NCI-H1417 (cell line): ENCODE results near the gene SAMD4A.

Experiments used
- DNase-seq, 3 experiments: peaks; one replicate each; lab custom pipeline; 2025; lab: John Stamatoyannopoulos, UW

SAMD4A gene

DNA sequence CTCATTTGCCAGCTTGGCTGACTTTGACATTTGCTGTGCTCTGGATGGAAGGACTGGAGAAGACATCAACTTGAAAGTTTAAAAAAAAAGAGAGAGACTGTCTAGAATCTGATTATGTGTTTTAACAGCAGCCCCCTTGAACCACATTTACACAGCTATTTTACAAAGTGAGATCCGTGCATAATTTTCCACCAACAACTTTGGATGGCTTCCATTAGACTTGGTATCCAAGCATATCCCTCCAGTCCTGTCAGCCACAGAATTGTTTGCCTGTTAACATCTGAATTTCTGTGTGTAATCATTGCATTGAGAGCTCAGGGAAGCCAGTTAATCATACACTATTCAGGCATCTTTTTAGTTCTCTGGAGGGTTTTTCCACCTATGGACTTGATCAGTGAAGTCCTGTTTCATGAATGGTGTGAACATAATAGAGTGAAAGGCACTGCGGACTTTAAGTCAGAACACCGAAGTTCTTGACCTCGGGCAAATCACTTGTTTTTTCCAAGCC lies 93.7 kb downstream of the SAMD4A start:
- DNase-seq = no peak

DNA sequence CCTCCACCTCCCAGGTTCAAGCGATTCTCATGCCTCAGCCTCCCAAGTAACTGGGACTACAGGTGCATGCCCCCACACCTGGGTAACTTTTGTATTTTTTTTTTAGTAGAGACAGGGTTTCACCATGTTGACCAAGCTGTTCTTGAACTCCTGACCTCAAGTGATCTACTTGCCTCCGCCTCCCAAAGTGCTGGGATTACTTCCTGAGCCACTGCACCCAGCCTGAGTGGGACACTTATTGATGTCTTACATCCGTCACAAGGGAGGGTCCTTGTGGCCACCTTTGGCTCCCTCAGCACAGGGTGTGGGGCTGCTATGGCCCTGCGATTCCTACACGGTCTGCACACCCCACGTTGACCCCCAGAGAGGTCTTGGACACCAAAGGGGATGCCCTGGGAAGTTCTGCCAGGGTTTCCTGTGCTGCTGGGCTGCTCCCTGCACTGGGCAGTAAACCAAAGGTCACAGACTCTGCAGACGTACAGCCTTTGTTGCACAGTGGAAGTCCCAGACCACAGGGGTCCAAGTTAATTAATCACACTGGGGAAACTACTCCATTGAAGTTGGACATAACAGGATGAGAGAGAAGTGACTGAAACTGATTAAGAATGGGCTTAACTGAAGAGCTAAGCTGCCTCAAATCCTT lies 95.7 kb downstream of the SAMD4A start:
- peak in 1 of 3 experiments; percentile 10 for DNase-seq

DNA sequence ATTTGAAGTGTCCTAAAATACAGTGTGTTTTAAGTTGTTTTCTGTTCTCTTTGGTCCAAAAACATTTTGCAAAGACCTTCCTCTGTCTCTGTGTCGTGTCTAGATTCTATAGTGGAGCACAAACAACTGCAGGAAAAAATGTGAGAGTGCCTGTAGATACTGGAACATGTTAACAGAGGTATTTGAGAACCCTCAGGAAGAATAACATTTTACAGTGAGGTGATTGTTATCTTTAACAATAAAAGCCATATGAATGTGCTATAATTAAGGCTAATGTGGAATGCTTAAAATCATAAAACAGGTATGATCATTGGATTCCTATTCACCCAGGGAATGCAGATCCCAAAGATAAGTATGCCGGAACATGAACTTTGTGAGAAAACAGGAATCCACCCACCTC lies 98.0 kb downstream of the SAMD4A start:
- DNase-seq = no peak

DNA sequence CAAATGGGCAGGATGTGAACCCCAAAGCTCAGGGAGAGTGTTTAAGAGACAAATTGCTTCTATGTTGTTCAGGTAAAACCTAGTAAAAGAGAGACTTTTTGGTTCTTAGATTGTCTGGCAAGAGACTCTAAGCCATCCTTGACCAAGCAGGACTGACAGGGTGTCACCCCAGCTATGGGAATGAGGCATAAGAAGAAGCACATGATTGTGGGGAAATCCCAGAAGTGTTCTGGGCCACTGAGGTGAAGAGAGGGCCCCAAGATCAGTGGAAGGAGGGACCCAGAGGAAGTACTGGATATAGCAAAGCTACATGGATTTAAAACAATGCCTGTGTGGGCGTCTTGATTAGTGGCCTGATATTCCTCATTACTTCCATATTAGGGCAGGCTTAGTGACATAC lies 99.0 kb downstream of the SAMD4A start:
- no peak for DNase-seq

DNA sequence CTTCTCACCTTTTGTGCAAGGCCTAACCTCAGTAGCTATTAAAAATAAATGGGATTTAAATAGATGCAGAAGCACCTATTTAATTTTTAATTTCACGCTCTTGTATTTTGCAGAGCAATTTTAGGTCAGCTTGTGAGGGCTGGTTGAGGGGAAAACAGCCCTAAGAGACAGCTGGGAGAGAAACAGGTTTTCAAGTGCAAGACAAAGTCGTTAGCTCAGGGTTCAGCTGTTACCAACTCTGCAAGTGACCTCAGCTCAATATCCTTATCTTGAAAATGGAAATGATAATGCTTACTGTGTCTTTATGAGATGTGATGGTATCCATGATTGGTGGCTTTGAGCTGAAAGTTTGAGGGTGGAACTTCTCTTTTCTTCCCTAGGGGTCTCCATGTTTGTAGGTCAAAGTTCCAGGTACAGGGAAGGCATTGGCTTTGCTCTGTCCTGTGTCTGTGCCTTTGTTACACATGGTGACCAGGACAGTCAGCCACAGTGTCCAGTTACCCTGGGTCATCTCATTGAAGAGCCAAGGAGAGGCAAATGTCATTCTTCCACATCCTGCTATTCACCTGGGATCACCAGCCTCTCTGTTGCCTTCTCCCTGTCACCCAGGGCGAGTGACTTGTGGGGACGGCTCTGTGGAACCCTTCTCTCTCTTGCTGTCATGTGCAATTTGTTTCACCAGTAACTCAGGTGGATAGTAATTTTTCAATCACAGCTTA lies 100.3 kb downstream of the SAMD4A start:
- no peak for DNase-seq

DNA sequence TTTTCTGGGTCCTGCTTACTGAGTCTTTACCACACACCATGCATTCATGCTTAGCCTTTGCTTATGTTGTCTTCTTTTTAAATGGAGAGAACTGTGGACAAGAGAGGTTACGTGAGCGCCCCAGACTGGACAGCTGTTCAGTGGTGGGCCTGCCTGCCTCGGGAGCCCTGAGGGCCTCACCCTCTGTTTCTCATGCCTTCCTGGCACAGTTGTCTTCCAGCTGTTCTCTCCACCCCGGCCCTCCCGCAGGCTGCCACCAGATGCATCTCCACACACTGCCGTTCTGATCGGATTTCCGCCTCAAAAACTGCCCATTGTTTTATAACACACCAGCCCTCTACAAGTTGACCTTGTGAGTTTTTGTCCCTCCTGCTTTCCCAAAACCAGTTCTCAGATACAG lies 100.8 kb downstream of the SAMD4A start:
- no peak for DNase-seq

DNA sequence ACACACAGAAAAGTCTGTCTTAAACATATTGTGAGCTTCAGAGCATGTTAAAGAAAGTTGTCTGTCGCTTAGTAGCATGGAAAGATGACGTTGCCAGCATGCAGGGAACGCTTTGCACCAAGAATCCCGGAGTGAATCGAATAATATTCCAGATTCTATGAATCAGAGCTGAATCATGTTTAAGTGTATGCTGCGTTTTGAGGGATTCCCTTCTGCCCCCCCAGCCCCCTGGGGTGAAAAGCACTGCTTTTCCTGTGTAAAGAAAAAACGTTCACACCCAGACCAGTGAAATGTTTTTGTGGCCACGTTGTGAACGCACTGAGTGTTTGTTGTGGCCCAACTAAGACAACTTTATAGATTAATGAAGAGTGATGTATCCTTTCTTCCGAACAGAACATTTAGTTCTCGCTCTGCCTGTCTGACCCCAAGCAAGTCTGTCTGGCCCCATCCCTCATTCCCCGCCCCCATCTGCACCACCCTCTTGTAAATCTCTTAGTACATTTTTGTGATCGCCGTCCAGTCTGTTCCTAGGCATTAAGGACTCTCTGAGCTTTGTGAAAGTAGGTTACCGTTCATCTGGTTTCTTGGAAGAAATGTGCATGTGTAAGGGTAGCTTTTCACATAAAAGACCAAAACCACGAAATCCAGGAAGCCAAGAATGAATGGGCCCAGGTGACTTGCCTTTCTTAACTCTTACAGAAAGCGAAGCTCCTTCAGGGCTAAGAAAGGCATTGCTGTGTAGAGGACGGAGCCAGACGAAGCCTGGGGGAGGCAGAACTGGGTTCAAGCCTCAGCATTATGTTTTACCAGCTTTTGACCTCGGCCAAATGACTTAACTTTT lies 103.0 kb downstream of the SAMD4A start:
- DNase-seq = no peak

DNA sequence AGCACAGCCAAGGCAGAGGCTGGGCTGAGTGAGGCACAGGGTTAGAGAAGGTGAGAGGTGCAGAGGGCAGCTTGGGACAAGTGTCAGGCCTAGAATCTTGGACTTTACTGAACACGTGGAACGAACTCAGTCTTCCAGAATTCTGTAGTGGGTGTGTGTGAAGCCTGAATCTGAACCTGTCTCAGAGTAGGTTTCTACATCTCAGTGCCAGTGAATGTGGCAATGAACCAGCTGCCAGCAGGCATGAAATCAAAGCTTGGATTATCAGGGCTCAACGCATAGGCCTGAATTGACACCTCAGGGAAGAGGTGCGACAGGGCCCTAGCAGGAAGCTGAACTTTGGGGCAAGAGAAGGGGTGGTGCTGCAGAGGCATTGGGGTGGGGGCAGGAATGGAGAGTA lies 104.6 kb downstream of the SAMD4A start:
- no peak for DNase-seq

DNA sequence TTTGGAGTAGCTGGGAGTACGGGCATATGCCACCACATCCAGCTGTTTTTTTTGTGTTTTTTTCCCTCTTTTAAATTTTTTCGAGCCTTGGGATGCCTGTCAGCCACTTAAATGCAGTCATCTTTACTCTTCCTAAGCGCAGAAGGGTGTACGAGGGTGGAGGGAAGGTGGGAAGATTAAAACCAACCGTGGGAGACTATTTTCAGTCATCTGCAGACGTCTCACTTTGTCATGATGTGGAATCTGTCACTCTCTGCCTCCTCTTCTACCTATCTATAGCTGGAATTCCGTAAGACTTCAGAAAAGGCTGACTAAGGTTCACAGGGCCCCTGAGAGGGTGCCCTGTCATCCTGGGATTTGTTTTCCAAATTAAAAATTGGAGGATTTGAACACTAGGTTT lies 105.3 kb downstream of the SAMD4A start:
- no peak for DNase-seq

DNA sequence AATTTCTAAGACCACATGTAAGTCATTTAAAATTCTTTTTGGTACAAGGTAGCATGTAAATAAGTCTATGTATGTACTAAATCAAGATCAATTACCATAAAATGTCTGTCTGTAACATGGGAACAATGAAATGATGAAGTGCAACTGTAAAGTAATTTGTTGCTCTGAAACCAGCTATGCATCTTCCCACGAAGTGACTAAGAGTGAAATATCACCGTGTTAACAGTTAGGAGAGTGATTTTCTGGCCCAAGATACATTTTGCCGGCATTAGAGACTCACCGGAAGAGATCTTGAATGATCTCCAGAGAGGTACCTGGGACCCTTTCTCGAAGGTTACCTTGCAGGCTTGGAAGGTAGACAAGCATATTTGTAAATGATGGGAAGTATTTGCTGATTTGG lies 105.8 kb downstream of the SAMD4A start:
- DNase-seq = no peak

DNA sequence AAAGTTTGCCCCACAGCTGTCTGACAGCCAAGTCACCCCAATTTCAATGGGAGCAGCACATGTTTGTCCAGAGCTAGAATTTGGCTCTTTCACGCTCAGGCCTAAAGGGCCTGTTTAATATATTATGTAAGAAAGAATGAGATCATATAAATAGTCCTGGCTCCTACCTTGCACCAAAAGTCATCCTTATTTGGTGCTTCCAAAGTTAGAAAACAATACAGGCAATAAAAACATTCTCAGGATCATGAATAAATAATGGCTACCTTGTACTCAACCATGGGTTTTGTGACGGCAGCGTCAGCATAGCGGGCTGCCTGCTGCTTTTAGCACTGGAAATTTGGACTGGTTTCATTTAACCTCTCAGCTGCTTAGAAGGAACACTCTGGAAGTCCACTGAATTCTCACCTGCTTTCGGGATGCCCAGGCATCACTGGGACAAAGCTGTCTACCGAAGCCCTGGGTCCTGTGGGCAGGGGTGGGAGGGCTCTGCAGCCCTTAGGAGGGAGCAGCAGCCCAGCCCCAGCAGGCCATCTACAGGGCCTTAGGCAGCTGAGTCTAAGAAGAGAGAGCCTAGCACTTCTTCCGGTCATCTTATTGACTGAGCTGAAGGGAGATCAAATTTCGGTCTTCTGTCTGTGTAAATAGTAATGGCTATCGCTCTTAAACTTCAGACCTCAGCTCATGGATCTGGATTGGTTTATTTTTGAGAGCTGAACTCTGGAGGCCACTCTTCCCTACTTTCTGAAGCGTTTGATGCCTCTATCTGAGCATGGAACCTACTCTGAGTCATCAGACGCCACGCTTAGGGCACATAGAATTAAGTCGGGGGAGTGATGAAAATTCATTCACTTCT lies 106.5 kb downstream of the SAMD4A start:
- no peak for DNase-seq

DNA sequence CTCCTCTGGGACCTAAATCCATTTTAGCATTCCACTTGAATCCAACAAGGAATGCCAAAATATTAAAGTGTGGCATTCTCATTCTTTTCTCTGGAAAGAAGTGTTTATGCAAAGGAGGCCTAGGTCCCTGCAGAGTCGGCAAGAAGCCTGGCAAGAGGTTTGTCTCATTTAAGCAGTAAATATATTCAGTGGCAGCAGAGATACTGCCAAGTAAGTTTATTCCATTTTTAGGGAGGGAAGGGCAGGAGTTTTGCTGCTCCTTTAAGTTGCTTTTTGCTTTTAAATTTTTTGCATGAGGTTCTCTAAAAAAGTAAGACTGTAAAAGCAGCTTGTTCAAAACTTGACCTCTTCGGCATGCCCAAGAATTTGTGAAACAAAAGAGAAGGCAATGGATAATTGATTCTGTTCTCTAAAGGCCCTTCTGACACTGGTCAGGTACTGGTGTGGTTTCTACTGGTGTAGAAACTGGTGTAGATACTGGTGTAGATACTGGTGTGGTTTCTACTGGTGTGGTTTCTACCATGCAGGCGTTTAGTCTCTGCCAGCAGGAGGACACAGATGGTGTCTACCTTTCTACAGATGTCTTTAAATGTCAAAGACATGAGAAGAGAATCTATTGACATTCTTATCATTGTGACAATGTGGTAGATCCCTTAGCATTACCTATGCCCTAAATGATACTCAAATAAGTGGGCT lies 107.3 kb downstream of the SAMD4A start:
- DNase-seq = no peak

DNA sequence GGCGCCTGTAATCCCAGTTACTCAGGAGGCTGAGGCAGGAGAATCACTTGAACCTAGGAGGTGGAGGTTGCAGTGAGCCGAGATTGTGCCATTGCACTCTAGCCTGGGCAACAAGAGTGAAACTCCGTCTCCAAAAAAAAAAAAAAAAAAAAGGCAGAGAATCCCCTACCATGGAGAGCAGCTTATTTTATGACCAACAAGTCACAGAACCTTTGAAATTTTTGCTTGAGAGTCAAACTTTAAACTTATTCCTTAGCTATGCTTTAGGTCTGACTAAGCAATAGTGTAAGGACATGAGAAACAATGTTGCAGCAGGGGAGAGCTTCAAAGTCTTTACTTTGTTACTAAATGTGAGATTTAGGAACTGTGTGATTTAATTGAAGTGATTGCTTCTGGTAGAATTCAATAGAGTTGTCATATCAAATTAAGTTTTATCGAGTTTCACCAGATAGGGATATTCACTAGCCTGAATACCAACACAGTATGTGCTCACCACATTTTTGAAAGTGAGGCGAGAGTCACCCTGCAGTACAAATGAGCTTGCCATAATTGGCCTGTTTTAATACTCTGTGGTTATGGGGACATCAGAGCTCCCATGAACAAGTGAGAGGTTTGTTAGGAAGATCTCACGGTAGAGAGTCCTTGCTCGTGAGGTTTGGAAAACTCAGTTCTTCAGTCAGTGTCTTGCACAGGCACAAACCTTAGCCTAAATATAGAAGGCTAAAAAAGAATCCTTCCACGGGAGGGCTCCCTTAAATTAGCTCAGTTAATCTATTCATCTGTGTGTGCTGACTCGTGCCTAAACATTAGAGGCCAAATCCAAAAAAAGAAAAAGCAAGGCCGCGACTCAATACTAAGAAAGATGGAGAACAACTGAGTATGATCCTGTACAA lies 108.6 kb downstream of the SAMD4A start:
- DNase-seq = no peak

DNA sequence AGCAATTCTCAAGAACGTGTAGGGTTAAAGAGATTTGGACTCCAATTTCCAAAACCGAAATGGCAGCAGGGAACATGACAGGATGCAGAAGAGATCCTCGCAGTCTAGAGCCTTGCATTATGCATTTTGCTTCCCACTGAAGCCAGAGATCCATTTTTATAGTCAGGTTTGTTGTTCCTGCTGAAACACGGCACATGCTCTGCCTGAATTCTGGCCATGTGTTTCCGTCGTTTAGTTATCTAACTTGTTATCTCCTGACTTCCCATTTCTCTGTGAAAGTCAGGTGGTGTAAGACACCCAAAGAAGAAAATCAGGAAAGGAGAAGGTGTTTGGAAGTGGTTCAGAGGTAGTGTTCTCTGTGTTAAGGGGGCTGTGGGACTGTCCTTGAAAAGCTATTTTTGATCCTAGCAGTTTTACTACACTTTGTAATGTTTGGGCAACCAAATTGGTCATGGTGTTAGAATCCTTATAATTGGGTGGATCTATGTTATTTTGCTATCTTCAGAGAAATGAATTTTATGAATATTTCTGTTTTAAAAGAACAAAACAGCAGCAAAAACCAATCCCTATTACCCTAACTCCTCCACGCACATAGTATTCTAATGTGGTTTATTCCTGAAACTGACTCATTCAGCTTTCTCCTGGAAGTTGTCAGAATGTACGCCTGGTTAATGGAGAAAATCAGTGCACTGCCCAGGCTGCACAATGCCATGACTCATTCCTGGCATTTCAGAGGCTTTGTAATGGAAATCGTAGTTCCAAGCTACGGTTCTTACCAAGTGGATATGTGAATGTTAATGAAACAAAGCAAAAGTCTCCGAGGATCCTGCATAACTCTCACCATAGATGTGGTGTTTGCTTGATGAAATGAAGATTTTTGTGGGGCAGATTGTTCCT lies 110.1 kb downstream of the SAMD4A start:
- no peak for DNase-seq

DNA sequence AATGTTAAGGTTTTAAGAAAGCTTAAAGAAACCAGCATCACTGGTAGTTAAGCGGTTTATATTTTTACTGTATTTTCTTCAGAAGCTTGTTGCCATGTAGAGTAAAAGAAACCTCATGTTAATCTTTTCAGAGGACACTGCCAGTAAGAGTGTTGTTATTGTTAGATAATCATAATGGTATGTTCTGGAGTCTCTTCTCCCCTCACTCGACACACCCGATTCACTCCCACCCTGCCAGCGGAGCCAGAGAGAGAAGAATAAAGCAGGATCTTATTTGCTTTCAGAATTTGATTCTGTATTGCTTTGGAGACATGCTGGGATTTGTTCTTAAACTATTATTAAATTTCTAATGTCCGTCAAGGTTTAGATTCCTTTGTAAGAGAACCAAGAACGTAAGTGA lies 113.7 kb downstream of the SAMD4A start:
- no peak for DNase-seq

DNA sequence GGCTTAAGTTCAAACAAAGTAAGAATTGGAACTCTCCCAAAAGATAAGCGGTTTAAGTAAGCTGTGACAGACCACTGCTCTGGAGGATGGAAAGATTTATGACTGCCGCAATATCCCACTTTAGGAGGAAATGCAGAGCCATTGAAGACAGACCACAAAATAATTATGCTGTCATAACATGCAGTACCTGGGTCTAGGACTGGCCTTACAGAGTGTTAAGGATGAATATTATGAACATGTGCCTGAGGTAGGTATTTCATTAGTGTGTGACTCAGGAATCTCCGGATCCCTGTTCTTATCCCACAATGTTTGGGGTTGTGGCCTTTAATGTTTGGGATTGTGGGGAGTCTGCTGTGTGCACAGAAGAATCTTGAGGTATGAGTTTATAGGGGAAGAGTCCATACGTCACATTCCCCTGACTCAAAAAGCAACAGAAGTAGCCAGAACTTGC lies 114.9 kb downstream of the SAMD4A start:
- no peak for DNase-seq

DNA sequence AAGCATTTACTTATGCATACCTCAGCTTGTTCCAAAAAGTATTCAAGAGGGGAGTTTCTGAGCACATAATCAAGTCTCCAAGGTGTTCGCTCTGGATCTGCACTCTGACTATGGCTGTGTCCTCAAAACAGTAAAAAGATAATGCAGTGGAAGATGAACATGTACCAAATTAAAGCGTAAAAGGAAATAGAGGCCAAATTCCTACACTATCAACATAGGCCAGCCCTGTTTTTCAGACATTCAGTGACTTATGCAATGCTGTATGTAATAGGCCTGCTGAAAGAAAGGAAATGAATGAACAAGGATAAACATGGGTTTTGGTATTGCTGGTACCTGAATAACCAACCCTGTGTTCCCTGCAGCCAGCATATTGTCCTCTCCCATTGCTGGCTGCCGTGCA lies 115.7 kb downstream of the SAMD4A start:
- DNase-seq = no peak

DNA sequence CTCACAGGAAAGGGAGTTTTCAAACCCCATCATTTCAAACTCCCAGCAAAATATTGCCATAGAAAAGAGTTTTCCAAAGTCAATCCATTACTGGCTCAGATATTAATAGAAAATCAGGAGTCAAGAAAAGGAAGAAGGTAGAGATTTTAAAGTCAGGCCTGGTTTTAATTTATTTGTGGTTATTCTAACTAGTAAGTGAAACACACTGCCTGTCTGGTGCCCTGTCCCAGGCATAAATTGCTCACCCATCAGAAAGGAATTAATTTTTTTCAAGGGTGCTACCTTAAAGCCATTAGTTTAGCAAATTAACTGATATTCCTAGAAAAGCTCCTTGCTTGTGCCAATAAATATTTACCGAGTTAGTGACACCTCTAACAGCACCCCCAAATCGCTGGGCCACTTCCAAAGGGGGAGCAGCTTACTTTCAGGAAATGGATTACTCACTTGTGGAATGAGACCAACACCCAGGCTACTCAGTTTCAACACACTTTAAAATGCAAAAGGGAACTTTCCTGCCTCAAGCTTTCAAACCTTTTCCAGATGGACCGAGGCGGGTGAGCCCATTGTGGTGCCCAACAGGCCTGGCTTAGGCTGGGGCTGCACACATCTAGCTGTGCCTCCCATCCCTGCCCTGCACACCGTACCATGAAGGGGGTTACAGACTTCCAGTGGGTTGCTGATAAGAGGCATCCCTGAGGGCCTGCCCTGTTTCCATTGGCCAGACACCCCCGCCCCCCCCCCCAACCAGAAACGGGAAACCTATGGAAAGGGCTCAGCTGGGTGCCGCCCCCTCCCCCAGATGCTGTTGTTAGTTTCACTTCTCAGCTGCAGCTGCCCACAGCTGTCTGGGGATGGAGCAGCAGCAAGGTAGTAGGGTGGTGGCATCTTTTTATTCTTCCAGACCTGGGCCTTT lies 117.2 kb downstream of the SAMD4A start:
- no peak for DNase-seq
